K562 (cell line): ENCODE results near the gene DNAH3. TPM values are rescaled to one million over a fixed set of nuclear protein-coding genes. Genes with fewer than 3 reads are reported as not detected.

Experiments
- ARNT ChIP-seq, 2 experiments: fragments of 450-650 bp; IDR thresholded peaks; 2 replicates each; pipeline ENCODE4 v1.6.1; 2016; ENCODE audit warnings: mild to moderate bottlenecking in 1 of 2
- ATF2 ChIP-seq: sonication (generic); formaldehyde crosslinking; IDR thresholded peaks from 2 replicates; pipeline ENCODE4 v1.8.1; 2022; ENCODE audit warnings: missing genetic modification reagents
- E2F6 ChIP-seq, 2 experiments: IDR thresholded peaks; 2 replicates each; pipeline ENCODE4 v1.6.1; 2011; ENCODE audit warnings: borderline replicate concordance in 1 of 2, control low read depth in 1 of 2, low read depth in 1 of 2, low read length in 1 of 2, mild to moderate bottlenecking in 1 of 2, mixed read lengths in 1 of 2, moderate library complexity in 1 of 2; ENCODE audit not compliant: insufficient read depth in 1 of 2, insufficient read length in 1 of 2, poor library complexity in 1 of 2, severe bottlenecking in 1 of 2; ENCODE audit errors: extremely low read depth in 1 of 2
- GABPA ChIP-seq: fragments of 200-800 bp; sonication (Bioruptor generic); conservative IDR thresholded peaks from 2 replicates; pipeline ENCODE4 v1.6.1; 2016; ENCODE audit warnings: low read depth, missing genetic modification characterization, missing compliant biosample characterization
- HOMEZ ChIP-seq: fragments of 250-450 bp; sonication (Bioruptor Pico); IDR thresholded peaks from 2 replicates; pipeline ENCODE4 v1.4.0; 2020; ENCODE audit warnings: mild to moderate bottlenecking, moderate library complexity
- IFI16 ChIP-seq: fragments of 250-450 bp; sonication (Bioruptor Pico); IDR thresholded peaks from 2 replicates; pipeline ENCODE4 v2.1.2; 2022; ENCODE audit warnings: mild to moderate bottlenecking, inconsistent platforms
- MLX ChIP-seq, 2 experiments: fragments of 450-650 bp in 1 of 2; sonication (generic) in 1 of 2; formaldehyde crosslinking; conservative IDR thresholded peaks; 2 replicates each; pipeline versions ENCODE4 v1.4.0 to v1.8.1; 2020 to 2022; ENCODE audit warnings: mild to moderate bottlenecking in 1 of 2, missing genetic modification reagents in 1 of 2
- NRF1 ChIP-seq, 2 experiments: fragments of 450-650 bp; IDR thresholded peaks in 1 of 2; conservative IDR thresholded peaks in 1 of 2; 2 replicates each; pipeline ENCODE4 v1.6.1; 2014; ENCODE audit warnings: mild to moderate bottlenecking in 2 of 2
- POLR2H ChIP-seq: IDR thresholded peaks from 2 replicates; pipeline ENCODE4 v1.6.1; 2016; ENCODE audit warnings: missing genetic modification characterization, low read depth, mild to moderate bottlenecking, control low read depth, missing compliant biosample characterization, moderate library complexity
- RUNX1 ChIP-seq: sonication (generic); IDR thresholded peaks from 2 replicates; pipeline ENCODE4 v1.6.1; 2016; ENCODE audit warnings: antibody characterized with exemption, low read depth
- SRF ChIP-seq, 2 experiments: fragments of 250-450, 450-650 bp in 1 of 2; sonication (Bioruptor Pico) in 1 of 2; sonication (generic) in 1 of 2; formaldehyde crosslinking; IDR thresholded peaks; 2 replicates each; pipeline versions ENCODE4 v1.5.0 to v1.5.1; 2020 to 2022; ENCODE audit warnings: mild to moderate bottlenecking in 1 of 2, missing genetic modification reagents in 1 of 2
- ZBTB11 ChIP-seq, 3 experiments: fragments of 200-800 bp in 1 of 3; fragments of 250-450 bp in 1 of 3; fragments of 450-650 bp in 1 of 3; sonication (Bioruptor Pico) in 1 of 3; sonication (Bioruptor generic) in 1 of 3; formaldehyde crosslinking in 1 of 3; IDR thresholded peaks; 2 replicates each; pipeline versions ENCODE4 v1.6.1 to v1.8.0; 2016 to 2022; ENCODE audit warnings: mild to moderate bottlenecking in 2 of 3, missing genetic modification characterization in 2 of 3, missing compliant biosample characterization in 1 of 3, moderate library complexity in 1 of 3
- ZFP30 ChIP-seq: fragments of 250-450 bp; sonication (Bioruptor Pico); IDR thresholded peaks from 2 replicates; pipeline ENCODE4 v1.8.0; 2022; ENCODE audit warnings: moderate library complexity, mild to moderate bottlenecking, inconsistent platforms, borderline replicate concordance
- ZFX ChIP-seq: sonication (generic); formaldehyde crosslinking; IDR thresholded peaks from 2 replicates; pipeline ENCODE4 v1.8.0; 2022; ENCODE audit warnings: mild to moderate bottlenecking, missing genetic modification reagents, moderate library complexity
- ZNF445 ChIP-seq: fragments of 250-450 bp; sonication (Bioruptor Pico); IDR thresholded peaks from 2 replicates; pipeline ENCODE4 v1.4.0; 2020; ENCODE audit warnings: low read depth, mild to moderate bottlenecking, moderate library complexity
- ZNF778 ChIP-seq: fragments of 450-650 bp; formaldehyde crosslinking; IDR thresholded peaks from 2 replicates; pipeline ENCODE4 v1.4.0; 2020; ENCODE audit warnings: mild to moderate bottlenecking, moderate library complexity
- ZSCAN32 ChIP-seq: fragments of 450-650 bp; formaldehyde crosslinking; IDR thresholded peaks from 2 replicates; pipeline ENCODE4 v1.4.0; 2020; ENCODE audit warnings: mild to moderate bottlenecking, moderate library complexity
- polyA plus RNA-seq, 8 experiments: library from polyadenylated mRNA; depleted of rRNA in 4 of 8; stranded (reverse) in 5 of 8; unstranded in 3 of 8; fragments of >200 nt; fragmentation: Nextera tagmentation in 2 of 8; fragmentation: Illumina TruSeq in 1 of 8; extraction: Ambion mirVana in 2 of 8; extraction: Trizol in 1 of 8; gene quantifications; 2 replicates each; pipeline versions ENCODE4 v1.2.1 to v1.2.3, GENCODE V29; 2011 to 2014; ENCODE audit warnings: inconsistent platforms in 1 of 8, missing spikeins in 1 of 8
- total RNA-seq, 7 experiments: library from RNA; depleted of rRNA in 6 of 7; stranded (reverse); fragments of >200 nt in 6 of 7; fragmentation: Illumina TruSeq in 2 of 7; extraction: Trizol in 2 of 7; gene quantifications; 2 replicates each; pipeline versions ENCODE4 v1.2.1 to v1.2.3, GENCODE V29; 2011 to 2021; ENCODE audit warnings: low replicate concordance in 1 of 7

DNAH3 gene
- total and polyA plus RNA-seq, 9 of the 15 experiments (the other 6 are each of a cell fraction or from before 2014, with no cell fraction given) = 0.32 to 0.84 (median 0.44) TPM

- TF ChIP-seq MLX (CRISPR knock-in tag; conservative IDR thresholded peaks at IDR 0.05) (0 out of 4 replicates have a peak, but pooled peaks of 1 of the 2 experiments have one; percentile 45), ARNT (IDR thresholded peaks at IDR 0.05) (peak in 1 of 2 experiments; percentile 82; a peak in 1 of 4 replicates), SRF (CRISPR knock-in tag; IDR thresholded peaks at IDR 0.05) (peak; percentile 45 to 89; a peak in 3 of 4 replicates), GABPA (tag) (peak; percentile 91), NRF1 (conservative IDR thresholded peaks at IDR 0.05 in 1 of 2, IDR thresholded peaks at IDR 0.05 in 1 of 2) (peak; percentile 80 to 84), ZFX (CRISPR knock-in tag) (peak; percentile 92), POLR2H (tag) (no peak; the same call in 1 of the 2 replicates), ZBTB11 (CRISPR knock-in tag; IDR thresholded peaks at IDR 0.05) (no peak), ZNF778 (no peak), ZSCAN32 (CRISPR knock-in tag) (no peak), ATF2 (CRISPR knock-in tag) (no peak), HOMEZ (CRISPR knock-in tag) (no peak), ZFP30 (no peak), ZNF445 (CRISPR knock-in tag) (no peak), E2F6 (IDR thresholded peaks at IDR 0.05; ENCODE audit: borderline replicate concordance in 1 of 2, extremely low read depth in 1 of 2, insufficient read depth in 1 of 2, insufficient read length in 1 of 2, low read depth in 1 of 2, low read length in 1 of 2, poor library complexity in 1 of 2, severe bottlenecking in 1 of 2) (peak in 1 of 2 experiments; percentile 11), RUNX1 (no peak), IFI16 (no peak)
These were observed 250.2 kb downstream of the DNAH3 start, which contains the start of the genes DCUN1D3 and LYRM1 (continued) for GRCh38 chr16:20900299-20901067.
